CD14-positive monocyte (primary cell): ENCODE results near the gene F11R. TPM values are rescaled to one million over a fixed set of nuclear protein-coding genes. Genes with fewer than 3 reads are reported as not detected.
A peak's percentile ranks its signal among the peaks of the same experiment; 100 is the strongest.
"Not testable (repeated sequence)": the region's sequence is repeated elsewhere in the genome, so short reads cannot be mapped to it uniquely, and the experiment has no call there.

Source experiments
- DNase-seq, 3 donors: peaks; one replicate each; pipeline ENCODE4 v3.0.0-alpha.2; 2011 to 2022
- H2AFZ ChIP-seq: 2 replicates; pipeline ENCODE4 v1.6.0; 2012; ENCODE audit warnings: mild to moderate bottlenecking, low read depth, low read length, inconsistent platforms; ENCODE audit not compliant: insufficient read depth, poor library complexity, severe bottlenecking
- H3K27ac ChIP-seq, 2 donors: 1 replicate in 1 of 2; 2 replicates in 1 of 2; pipeline ENCODE4 v1.5.1; 2012 to 2013; ENCODE audit warnings: low read length in 2 of 2, control low read depth in 1 of 2, inconsistent platforms in 1 of 2, low read depth in 1 of 2, mild to moderate bottlenecking in 1 of 2
- H3K27me3 ChIP-seq, 2 donors: one replicate each; pipeline versions ENCODE4 v1.6.0 to v1.6.1; 2011 to 2013; ENCODE audit warnings: low read length in 2 of 2; ENCODE audit not compliant: control insufficient read depth in 2 of 2, insufficient read depth in 2 of 2
- H3K36me3 ChIP-seq, 2 donors: replicated peaks in 1 of 2; 1 replicate in 1 of 2; 2 replicates in 1 of 2; pipeline versions ENCODE4 v1.5.1 to v1.6.1; 2012 to 2013; ENCODE audit warnings: low read length in 2 of 2, control low read depth in 1 of 2, inconsistent platforms in 1 of 2, mild to moderate bottlenecking in 1 of 2; ENCODE audit not compliant: insufficient read depth in 2 of 2, control insufficient read depth in 1 of 2
- H3K4me1 ChIP-seq, 2 donors: 1 replicate in 1 of 2; 2 replicates in 1 of 2; pipeline versions ENCODE4 v1.5.1 to v1.6.1; 2012 to 2013; ENCODE audit warnings: low read length in 2 of 2, control low read depth in 1 of 2, inconsistent platforms in 1 of 2, mild to moderate bottlenecking in 1 of 2, moderate library complexity in 1 of 2; ENCODE audit not compliant: insufficient read depth in 2 of 2, control insufficient read depth in 1 of 2
- H3K4me2 ChIP-seq: replicated peaks from 2 replicates; pipeline ENCODE3; 2012; ENCODE audit warnings: low read length, moderate library complexity, mild to moderate bottlenecking; ENCODE audit not compliant: poor library complexity, severe bottlenecking; ENCODE audit errors: extremely low read depth
- H3K4me3 ChIP-seq, 3 experiments: fragments of 200-600 bp in 1 of 3; sonication (generic) in 1 of 3; replicated peaks in 1 of 3; 1 replicate in 2 of 3; 2 replicates in 1 of 3; pipeline ENCODE4 v1.5.1; 2011 to 2013; ENCODE audit warnings: low read length in 3 of 3, mild to moderate bottlenecking in 3 of 3, control low read depth in 2 of 3, low read depth in 2 of 3, inconsistent platforms in 1 of 3, moderate library complexity in 1 of 3
- H3K79me2 ChIP-seq: 2 replicates; pipeline ENCODE4 v1.6.0; 2012; ENCODE audit warnings: mild to moderate bottlenecking, control low read depth, inconsistent platforms, low read length, moderate library complexity; ENCODE audit not compliant: insufficient read depth
- H3K9ac ChIP-seq: 2 replicates; pipeline ENCODE4 v1.6.0; 2017; ENCODE audit warnings: low read length, mild to moderate bottlenecking; ENCODE audit not compliant: insufficient read depth, poor library complexity, severe bottlenecking
- H3K9me3 ChIP-seq, 2 donors: replicated peaks in 1 of 2; 1 replicate in 1 of 2; 2 replicates in 1 of 2; pipeline versions ENCODE4 v1.5.1 to v1.6.1; 2012 to 2013; ENCODE audit warnings: low read length in 2 of 2, control low read depth in 1 of 2; ENCODE audit not compliant: control insufficient read depth in 1 of 2, insufficient read depth in 1 of 2
- H4K20me1 ChIP-seq: 2 replicates; pipeline ENCODE4 v1.6.0; 2012; ENCODE audit warnings: mild to moderate bottlenecking, low read length, control low read depth, moderate library complexity; ENCODE audit not compliant: insufficient read depth
- H3K27ac Mint-ChIP-seq, 7 donors: one replicate each; pipeline ENCODE4 v1.8.0; 2020; ENCODE audit warnings: mild to moderate bottlenecking in 7 of 7, mixed read lengths in 7 of 7, moderate library complexity in 6 of 7, inconsistent platforms in 2 of 7
- H3K27me3 Mint-ChIP-seq, 3 donors: one replicate each; pipeline ENCODE4 v1.8.0; 2021 to 2022; ENCODE audit warnings: low read depth in 3 of 3, mild to moderate bottlenecking in 3 of 3, mixed read lengths in 3 of 3, moderate library complexity in 3 of 3, inconsistent platforms in 1 of 3
- H3K36me3 Mint-ChIP-seq, 2 donors: one replicate each; pipeline ENCODE4 v1.8.0; 2020; ENCODE audit warnings: mixed read lengths in 2 of 2, inconsistent platforms in 1 of 2, mild to moderate bottlenecking in 1 of 2
- H3K4me1 Mint-ChIP-seq: one replicate; pipeline ENCODE4 v1.8.0; 2020; ENCODE audit warnings: mild to moderate bottlenecking, mixed read lengths
- H3K4me3 Mint-ChIP-seq, 2 donors: one replicate each; pipeline ENCODE4 v1.8.0; 2020; ENCODE audit warnings: mild to moderate bottlenecking in 2 of 2, mixed read lengths in 2 of 2, moderate library complexity in 1 of 2
- H3K9me3 Mint-ChIP-seq, 7 donors: one replicate each; pipeline ENCODE4 v1.8.0; 2020 to 2022; ENCODE audit warnings: mixed read lengths in 7 of 7, mild to moderate bottlenecking in 6 of 7, moderate library complexity in 6 of 7, inconsistent platforms in 2 of 7
- CTCF ChIP-seq: fragments of 200-600 bp; IDR thresholded peaks from one replicate; pipeline ENCODE4 v1.8.0; 2022; ENCODE audit warnings: antibody characterized with exemption, mild to moderate bottlenecking
- WGBS: methylation state at CpG from one replicate; pipeline ENCODE4 v1.1.5; 2013; ENCODE audit warnings: missing lambda C conversion rate; ENCODE audit not compliant: insufficient coverage; 5-methylcytosine and 5-hydroxymethylcytosine counted together
- intact Hi-C, 2 donors: fragments of 100-400 bp; cut with micrococcal nuclease; formaldehyde crosslinking; loops; one replicate each; pipeline versions ENCODE4 v1.15.0 to v1.15.1; 2023
- polyA plus RNA-seq, 3 donors: library from polyadenylated mRNA; depleted of rRNA in 1 of 3; unstranded in 2 of 3; stranded (reverse) in 1 of 3; fragments of 300-500 nt in 2 of 3; fragments of >200 nt in 1 of 3; fragmentation: Illumina TruSeq in 2 of 3; gene quantifications; 1 replicate in 2 of 3; 2 replicates in 1 of 3; pipeline ENCODE4 v1.2.3, GENCODE V29; 2012 to 2021

Gene F11R
- polyA plus RNA-seq, 3 donors = 28.8 to 58.0 (median 35.9) TPM

GRCh38 chr1:161066694-161067093, 45.7 kb upstream of the F11R start:
- no peak for TF ChIP-seq CTCF

GRCh38 chr1:161065681-161066080, 44.7 kb upstream of the F11R start:
- H3K27me3 Mint-ChIP-seq, H3K9me3 Mint-ChIP-seq, DNase-seq, H3K9ac ChIP-seq, H3K4me3 Mint-ChIP-seq, H3K27me3 ChIP-seq, H3K9me3 ChIP-seq, H2AFZ ChIP-seq: not testable (repeated sequence)
- peaks cover 38 to 49% of the 10 kb centered on the region in 2 donors for H3K4me1 ChIP-seq
- 100% methylated on average over 2 of the region's 7 CpGs for WGBS
- H3K4me1 Mint-ChIP-seq = peaks cover 57% of the 10 kb centered on the region
- H3K4me2 ChIP-seq = peak overlapping the region; percentile 84
- intact Hi-C loops = loop anchor here (1.0 to 5.0 kb wide), 2 partner anchors 18 to 52 kb away; partner anchors contain the start of genes NIT1 (in 1 of the 2) and PFDN2 (in 1 of the 2)
- H3K79me2 ChIP-seq = peaks cover 92% of the 10 kb centered on the region
- peak overlapping the region in 1 of 3 experiments; percentile 96 for H3K4me3 ChIP-seq
- peaks cover 33 to 65% of the 10 kb centered on the region in 2 donors for H3K36me3 Mint-ChIP-seq
- peaks cover 21 to 45% of the 10 kb centered on the region in 2 donors for H3K36me3 ChIP-seq
- H3K27ac Mint-ChIP-seq = peak overlapping the region in 6 of 7 donors; percentile 50 to 100 (median 99)
- peaks cover 60% of the 10 kb centered on the region for H4K20me1 ChIP-seq
- H3K27ac ChIP-seq = peak overlapping the region; percentile 93 to 97

More at GRCh38 chr1:161066694-161067093, 45.7 kb upstream of the F11R start:
- peak overlapping the region; percentile 99 for H3K4me3 Mint-ChIP-seq
- peaks cover 0 to 2% (median 0%) of the 10 kb centered on the region in 7 donors for H3K9me3 Mint-ChIP-seq
- H3K4me1 Mint-ChIP-seq = peaks cover 67% of the 10 kb centered on the region
- DNase-seq = peak in 1 of 3 donors; percentile 21
- peaks cover 16 to 35% of the 10 kb centered on the region in 2 donors for H3K36me3 ChIP-seq
- intact Hi-C loops = loop anchor here (1.0 to 5.0 kb wide), 2 partner anchors 19 to 51 kb away; partner anchors contain the start of genes NIT1 (in 1 of the 2) and PFDN2 (in 1 of the 2)
- H3K9ac ChIP-seq = peak overlapping the region; percentile 32
- peak overlapping the region; percentile 84 for H3K4me2 ChIP-seq
- H3K27me3 ChIP-seq = no peaks in the 10 kb centered on the region
- WGBS = 38% methylated on average over 3 of the region's 3 CpGs
- peaks cover 30 to 56% of the 10 kb centered on the region in 2 donors for H3K36me3 Mint-ChIP-seq
- H4K20me1 ChIP-seq = peaks cover 50% of the 10 kb centered on the region
- peak overlapping the region; percentile 93 to 97 for H3K27ac ChIP-seq
- peaks cover 0 to 2% (median 1%) of the 10 kb centered on the region in 3 donors for H3K27me3 Mint-ChIP-seq
- peak overlapping the region; percentile 98 to 100 (median 99) for H3K27ac Mint-ChIP-seq
- H3K4me1 ChIP-seq = peaks cover 48 to 59% of the 10 kb centered on the region in 2 donors
- peaks cover 88% of the 10 kb centered on the region for H3K79me2 ChIP-seq
- no peaks in the 10 kb centered on the region for H3K9me3 ChIP-seq
- no peak overlapping the region for H2AFZ ChIP-seq
- peak overlapping the region; percentile 1 to 96 (median 10) for H3K4me3 ChIP-seq

- WGBS = 100% methylated on average over 1 of the region's 6 CpGs
- H3K4me3 Mint-ChIP-seq, intact Hi-C loops, H2AFZ ChIP-seq, H3K9me3 Mint-ChIP-seq, H3K9me3 ChIP-seq, H3K27me3 ChIP-seq, DNase-seq, H3K27me3 Mint-ChIP-seq, H3K4me2 ChIP-seq, H3K4me3 ChIP-seq, H3K9ac ChIP-seq: not testable (repeated sequence)
- H3K79me2 ChIP-seq = peaks cover 100% of the 10 kb centered on the region
- Mint-ChIP-seq H3K36me3 (peaks cover 47 to 82% of the 10 kb centered on the region in 2 donors), H3K27ac (peak overlapping the region in 6 of 7 donors; percentile 58 to 90 (median 80)), H3K4me1 (peaks cover 58% of the 10 kb centered on the region)
- H4K20me1 ChIP-seq = peaks cover 78% of the 10 kb centered on the region
- peaks cover 29 to 39% of the 10 kb centered on the region in 2 donors for H3K4me1 ChIP-seq
- H3K27ac ChIP-seq = peak overlapping the region in 1 of 2 donors; percentile 22
- peaks cover 30 to 62% of the 10 kb centered on the region in 2 donors for H3K36me3 ChIP-seq
Measured at GRCh38 chr1:161063936-161064335, 43.0 kb upstream of the F11R start.
